HepG2 (cell line): ENCODE measurements around the gene NDUFS2. TPM values are rescaled to one million over a fixed set of nuclear protein-coding genes. Genes with fewer than 3 reads are reported as not detected.

Experiments
- DMAP1 ChIP-seq: IDR thresholded peaks from 2 replicates; pipeline ENCODE4 v1.6.1; 2016
- GMEB1 ChIP-seq: sonication (generic); formaldehyde crosslinking; IDR thresholded peaks from 2 replicates; pipeline ENCODE4 v1.5.1; 2020; ENCODE audit warnings: missing genetic modification reagents, mild to moderate bottlenecking, borderline replicate concordance
- KDM1A ChIP-seq: IDR thresholded peaks from 2 replicates; pipeline ENCODE4 v1.6.1; 2016; ENCODE audit warnings: missing compliant biosample characterization
- KLF12 ChIP-seq: sonication (generic); formaldehyde crosslinking; IDR thresholded peaks from 2 replicates; pipeline ENCODE4 v1.4.0; 2020; ENCODE audit warnings: missing genetic modification reagents, borderline replicate concordance
- NR2F6 ChIP-seq, 2 experiments: IDR thresholded peaks; 2 replicates each; pipeline ENCODE4 v1.6.1; 2016; ENCODE audit warnings: antibody characterized with exemption in 1 of 2, mild to moderate bottlenecking in 1 of 2
- PCBP1 ChIP-seq: fragments of 200-400 bp; formaldehyde crosslinking; IDR thresholded peaks from 2 replicates; pipeline ENCODE4 v1.6.1; 2017; ENCODE audit warnings: mild to moderate bottlenecking, low read depth, low read length, borderline replicate concordance
- RFX3 ChIP-seq: IDR thresholded peaks from 2 replicates; pipeline ENCODE4 v1.6.1; 2016; ENCODE audit warnings: missing biosample characterization, missing genetic modification reagents
- SIX1 ChIP-seq: sonication (generic); formaldehyde crosslinking; IDR thresholded peaks from 2 replicates; pipeline ENCODE4 v1.4.0; 2020; ENCODE audit warnings: missing genetic modification reagents, borderline replicate concordance
- SP4 ChIP-seq: sonication (generic); formaldehyde crosslinking; IDR thresholded peaks from 2 replicates; pipeline ENCODE4 v1.8.1; 2023; ENCODE audit warnings: mild to moderate bottlenecking, missing genetic modification reagents
- TFDP1 ChIP-seq: IDR thresholded peaks from 2 replicates; pipeline ENCODE4 v1.6.1; 2016; ENCODE audit warnings: missing compliant biosample characterization, missing genetic modification reagents, borderline replicate concordance
- TSC22D2 ChIP-seq: sonication (generic); formaldehyde crosslinking; IDR thresholded peaks from 2 replicates; pipeline ENCODE4 v1.5.1; 2020; ENCODE audit warnings: missing genetic modification reagents, mild to moderate bottlenecking, borderline replicate concordance
- YY1 ChIP-seq: IDR thresholded peaks from 2 replicates; pipeline ENCODE4 v1.6.1; 2011; ENCODE audit warnings: low read length, low read depth, moderate library complexity, mild to moderate bottlenecking; ENCODE audit not compliant: insufficient read depth, insufficient replicate concordance
- ZFY ChIP-seq: sonication (generic); formaldehyde crosslinking; IDR thresholded peaks from 2 replicates; pipeline ENCODE4 v1.4.0; 2020; ENCODE audit warnings: missing genetic modification reagents
- ZGPAT ChIP-seq: IDR thresholded peaks from 2 replicates; pipeline ENCODE4 v1.6.1; 2016; ENCODE audit warnings: mild to moderate bottlenecking
- ZNF12 ChIP-seq: sonication (generic); formaldehyde crosslinking; IDR thresholded peaks from 2 replicates; pipeline ENCODE4 v1.5.0; 2020; ENCODE audit warnings: missing genetic modification reagents
- ZNF180 ChIP-seq: sonication (generic); formaldehyde crosslinking; IDR thresholded peaks from 2 replicates; pipeline ENCODE4 v1.4.0; 2020; ENCODE audit warnings: low read depth, missing genetic modification reagents, borderline replicate concordance
- ZNF235 ChIP-seq: sonication (generic); formaldehyde crosslinking; IDR thresholded peaks from 2 replicates; pipeline ENCODE4 v1.8.1; 2023; ENCODE audit warnings: mild to moderate bottlenecking, missing genetic modification reagents, borderline replicate concordance
- ZNF30 ChIP-seq: sonication (generic); formaldehyde crosslinking; IDR thresholded peaks from 2 replicates; pipeline ENCODE4 v1.5.0; 2020; ENCODE audit warnings: mild to moderate bottlenecking, missing genetic modification reagents
- ZNF629 ChIP-seq: sonication (generic); formaldehyde crosslinking; conservative IDR thresholded peaks from 2 replicates; pipeline ENCODE4 v1.5.0; 2020; ENCODE audit warnings: missing genetic modification reagents
- ZNF746 ChIP-seq: sonication (generic); formaldehyde crosslinking; IDR thresholded peaks from 2 replicates; pipeline ENCODE4 v1.8.0; 2022; ENCODE audit warnings: mild to moderate bottlenecking, missing genetic modification reagents
- ZNF782 ChIP-seq: sonication (generic); formaldehyde crosslinking; IDR thresholded peaks from 2 replicates; pipeline ENCODE4 v1.4.0; 2020; ENCODE audit warnings: missing genetic modification reagents, mild to moderate bottlenecking, borderline replicate concordance
- ZNF891 ChIP-seq: sonication (generic); formaldehyde crosslinking; IDR thresholded peaks from 2 replicates; pipeline ENCODE4 v1.5.0; 2020; ENCODE audit warnings: mild to moderate bottlenecking, missing genetic modification reagents
- polyA plus RNA-seq, 8 experiments: library from polyadenylated mRNA; depleted of rRNA in 3 of 8; stranded (reverse) in 7 of 8; unstranded in 1 of 8; fragments of >200 nt; fragmentation: Illumina TruSeq in 4 of 8; extraction: Trizol in 4 of 8; gene quantifications; 2 replicates each; pipeline versions ENCODE4 v1.2.1 to v1.2.3, GENCODE V29; 2011 to 2016; ENCODE audit warnings: low read depth in 4 of 8, missing spikeins in 1 of 8, mixed read lengths in 1 of 8; ENCODE audit not compliant: insufficient read depth in 1 of 8
- total RNA-seq, 5 experiments: library from RNA; depleted of rRNA; stranded (reverse); fragments of >200 nt; fragmentation: Illumina TruSeq; extraction: Trizol; gene quantifications; 2 replicates each; pipeline ENCODE4 v1.2.3, GENCODE V29; 2016; ENCODE audit warnings: low read depth in 1 of 5
- TF ChIP-seq, protein P1 (sequence below): sonication (generic); formaldehyde crosslinking; IDR thresholded peaks from 2 replicates; pipeline ENCODE4 v1.5.1; 2020; ENCODE audit warnings: mild to moderate bottlenecking, missing genetic modification reagents, borderline replicate concordance
- TF ChIP-seq, protein P2 (sequence below): IDR thresholded peaks from 2 replicates; pipeline ENCODE4 v1.6.1; 2016; ENCODE audit warnings: low read depth, control low read depth

The NDUFS2 gene
- total and polyA plus RNA-seq, 2 of the 13 experiments (the other 11 are each of a cell fraction or from before 2014, with no cell fraction given) = 89.9 to 118 TPM

DNA sequence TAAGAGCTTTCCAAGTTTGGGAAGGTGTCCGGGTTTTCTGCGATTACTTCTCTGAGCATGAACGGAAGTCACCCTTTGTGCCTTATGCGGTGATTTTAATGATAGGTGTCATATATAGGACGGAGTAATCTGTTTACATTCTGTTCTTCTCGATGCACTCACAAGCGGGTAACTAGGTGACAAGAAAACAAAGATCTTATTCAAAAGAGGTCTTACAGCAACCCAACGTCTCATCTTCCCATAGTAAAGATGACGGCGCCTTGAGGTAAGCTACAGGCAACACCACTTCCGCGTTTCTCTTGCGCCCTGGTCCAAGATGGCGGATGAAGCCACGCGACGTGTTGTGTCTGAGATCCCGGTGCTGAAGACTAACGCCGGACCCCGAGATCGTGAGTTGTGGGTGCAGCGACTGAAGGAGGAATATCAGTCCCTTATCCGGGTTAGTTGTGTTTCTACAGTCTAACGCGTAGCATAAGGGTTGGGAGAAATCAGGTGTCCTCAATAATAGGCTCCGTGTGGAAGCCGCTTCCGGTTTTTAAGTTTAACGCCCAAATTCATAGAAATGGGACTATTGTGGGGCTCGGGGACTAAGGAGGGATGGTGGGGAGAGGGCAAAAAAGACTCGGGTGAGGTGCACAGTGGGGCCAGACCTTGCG, 48.4 kb upstream of the NDUFS2 start, which contains the start of gene UFC1 (continued):
- TF ChIP-seq, protein P1, sequence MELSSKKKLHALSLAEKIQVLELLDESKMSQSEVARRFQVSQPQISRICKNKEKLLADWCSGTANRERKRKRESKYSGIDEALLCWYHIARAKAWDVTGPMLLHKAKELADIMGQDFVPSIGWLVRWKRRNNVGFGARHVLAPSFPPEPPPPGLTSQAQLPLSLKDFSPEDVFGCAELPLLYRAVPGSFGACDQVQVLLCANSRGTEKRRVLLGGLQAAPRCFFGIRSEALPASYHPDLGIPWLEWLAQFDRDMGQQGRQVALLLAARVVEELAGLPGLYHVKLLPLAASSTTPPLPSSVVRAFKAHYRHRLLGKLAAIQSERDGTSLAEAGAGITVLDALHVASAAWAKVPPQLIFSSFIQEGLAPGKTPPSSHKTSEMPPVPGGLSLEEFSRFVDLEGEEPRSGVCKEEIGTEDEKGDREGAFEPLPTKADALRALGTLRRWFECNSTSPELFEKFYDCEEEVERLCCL (CRISPR knock-in tag) = no peak
- TF ChIP-seq RFX3 (CRISPR knock-in tag) = no peak
- TF ChIP-seq SIX1 (CRISPR knock-in tag) = no peak
- TF ChIP-seq GMEB1 (CRISPR knock-in tag) = peak; percentile 63; the same call in 1 of the 2 replicates
- TF ChIP-seq KDM1A (CRISPR knock-in tag) = no peak
- no peak for TF ChIP-seq TSC22D2 (CRISPR knock-in tag)
- TF ChIP-seq ZNF746 = no peak
- TF ChIP-seq ZNF30 = no peak
- no peak for TF ChIP-seq ZNF12 (CRISPR knock-in tag)
- no peak for TF ChIP-seq PCBP1
- peak; percentile 77 for TF ChIP-seq ZGPAT (CRISPR knock-in tag)
- TF ChIP-seq ZNF782 (CRISPR knock-in tag) = 0 out of 2 replicates have a peak, but pooled peaks have one; percentile 53
- no peak for TF ChIP-seq ZNF180 (CRISPR knock-in tag)
- peak; percentile 72; the same call in 1 of the 2 replicates for TF ChIP-seq KLF12 (CRISPR knock-in tag)
- 0 out of 2 replicates have a peak, but pooled peaks have one; percentile 26 for TF ChIP-seq SP4 (CRISPR knock-in tag)
- peak; percentile 95; the same call in 1 of the 2 replicates for TF ChIP-seq DMAP1
- no peak for TF ChIP-seq NR2F6 (IDR thresholded peaks at IDR 0.05)
- TF ChIP-seq NR2F6 (CRISPR knock-in tag; IDR thresholded peaks at IDR 0.05) = no peak
- TF ChIP-seq, protein P2, sequence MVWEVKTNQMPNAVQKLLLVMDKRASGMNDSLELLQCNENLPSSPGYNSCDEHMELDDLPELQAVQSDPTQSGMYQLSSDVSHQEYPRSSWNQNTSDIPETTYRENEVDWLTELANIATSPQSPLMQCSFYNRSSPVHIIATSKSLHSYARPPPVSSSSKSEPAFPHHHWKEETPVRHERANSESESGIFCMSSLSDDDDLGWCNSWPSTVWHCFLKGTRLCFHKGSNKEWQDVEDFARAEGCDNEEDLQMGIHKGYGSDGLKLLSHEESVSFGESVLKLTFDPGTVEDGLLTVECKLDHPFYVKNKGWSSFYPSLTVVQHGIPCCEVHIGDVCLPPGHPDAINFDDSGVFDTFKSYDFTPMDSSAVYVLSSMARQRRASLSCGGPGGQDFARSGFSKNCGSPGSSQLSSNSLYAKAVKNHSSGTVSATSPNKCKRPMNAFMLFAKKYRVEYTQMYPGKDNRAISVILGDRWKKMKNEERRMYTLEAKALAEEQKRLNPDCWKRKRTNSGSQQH (CRISPR knock-in tag) = peak; percentile 91
- TF ChIP-seq TFDP1 (CRISPR knock-in tag) = no peak; the same call in 1 of the 2 replicates
- TF ChIP-seq YY1 = peak; percentile 100
- TF ChIP-seq ZNF235 = no peak
- no peak for TF ChIP-seq ZNF891
- peak; percentile 76; the same call in 1 of the 2 replicates for TF ChIP-seq ZNF629 (CRISPR knock-in tag)
- no peak for TF ChIP-seq ZFY (CRISPR knock-in tag)
